Measurements from ENCODE around the gene MBOAT2. TPM values are rescaled to one million over a fixed set of nuclear protein-coding genes. Genes with fewer than 3 reads are reported as not detected.

The MBOAT2 gene
- total RNA-seq, 2 donors from 2014 or later = 14.4 to 16.8 TPM

DNA sequence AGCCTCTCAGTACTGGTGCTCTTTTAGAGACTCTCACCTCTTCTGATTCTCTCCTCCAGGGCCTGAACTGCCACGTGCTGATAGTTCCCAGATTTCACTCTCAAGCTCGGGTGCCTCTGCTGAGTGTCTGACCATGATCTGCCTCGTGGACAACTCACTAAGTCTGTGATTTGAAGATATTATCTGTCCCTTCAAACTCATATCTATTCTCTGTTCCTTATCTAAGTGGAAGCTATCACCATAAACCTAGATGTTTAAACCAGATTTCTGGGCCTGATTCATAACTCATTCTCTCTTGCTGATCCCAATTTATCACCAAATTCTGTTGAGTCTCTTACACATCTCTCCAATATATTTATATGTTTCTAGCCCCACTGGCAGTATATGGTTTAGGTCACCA is 136.1 kb downstream of the MBOAT2 start:
- ATAC-seq (ENCODE audit: insufficient number of reproducible peaks, low FRiP score, low read depth) = no peak
- TF ChIP-seq, protein P1, sequence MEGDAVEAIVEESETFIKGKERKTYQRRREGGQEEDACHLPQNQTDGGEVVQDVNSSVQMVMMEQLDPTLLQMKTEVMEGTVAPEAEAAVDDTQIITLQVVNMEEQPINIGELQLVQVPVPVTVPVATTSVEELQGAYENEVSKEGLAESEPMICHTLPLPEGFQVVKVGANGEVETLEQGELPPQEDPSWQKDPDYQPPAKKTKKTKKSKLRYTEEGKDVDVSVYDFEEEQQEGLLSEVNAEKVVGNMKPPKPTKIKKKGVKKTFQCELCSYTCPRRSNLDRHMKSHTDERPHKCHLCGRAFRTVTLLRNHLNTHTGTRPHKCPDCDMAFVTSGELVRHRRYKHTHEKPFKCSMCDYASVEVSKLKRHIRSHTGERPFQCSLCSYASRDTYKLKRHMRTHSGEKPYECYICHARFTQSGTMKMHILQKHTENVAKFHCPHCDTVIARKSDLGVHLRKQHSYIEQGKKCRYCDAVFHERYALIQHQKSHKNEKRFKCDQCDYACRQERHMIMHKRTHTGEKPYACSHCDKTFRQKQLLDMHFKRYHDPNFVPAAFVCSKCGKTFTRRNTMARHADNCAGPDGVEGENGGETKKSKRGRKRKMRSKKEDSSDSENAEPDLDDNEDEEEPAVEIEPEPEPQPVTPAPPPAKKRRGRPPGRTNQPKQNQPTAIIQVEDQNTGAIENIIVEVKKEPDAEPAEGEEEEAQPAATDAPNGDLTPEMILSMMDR (IDR thresholded peaks at IDR 0.05) = no peak
- Histone ChIP-seq H3K9me3 (no peaks in the 10 kb centered on the region), H3K4me1 (ENCODE audit: control insufficient read depth in 1 of 2, low read depth in 2 of 2) (no peaks in the 10 kb centered on the region), H3K27me3 (replicated peaks; ENCODE audit: insufficient read depth) (no peaks in the 10 kb centered on the region), H3K27ac (no peak overlapping the region), H3K4me3 (no peak overlapping the region), H3K36me3 (no peaks in the 10 kb centered on the region)
- no peak for DNase-seq (ENCODE audit: low spot score)

DNA sequence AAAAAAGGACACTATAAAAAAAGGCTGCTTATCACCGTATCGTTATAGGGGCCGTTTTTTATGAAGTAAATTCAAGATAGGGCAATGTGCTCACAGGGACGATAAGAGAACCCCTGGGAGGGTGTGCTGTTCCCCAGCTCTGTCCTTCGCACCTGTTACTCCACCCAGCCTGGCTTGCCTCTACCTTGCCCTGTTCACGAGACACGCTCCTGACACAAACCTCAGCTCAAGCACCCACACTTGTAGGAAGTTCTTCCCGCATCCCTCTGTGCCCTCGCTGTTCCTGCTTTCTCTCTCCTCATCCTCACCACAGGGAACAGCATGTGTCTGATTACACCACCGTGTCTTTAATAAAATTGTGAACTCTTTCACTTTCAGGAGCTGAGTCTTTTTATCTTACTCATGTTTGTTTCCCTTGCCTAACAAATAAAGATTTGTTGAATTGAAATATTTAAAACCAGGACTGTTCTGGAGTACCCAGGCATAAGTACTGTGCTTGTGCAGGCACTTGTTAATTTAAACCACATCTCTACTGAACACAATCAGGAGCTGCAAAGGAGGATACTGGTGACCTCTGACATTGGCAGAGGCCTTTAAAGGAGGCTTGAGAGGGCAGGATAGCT is 140.0 kb downstream of the MBOAT2 start:
- Histone ChIP-seq H3K4me1 (ENCODE audit: control insufficient read depth in 1 of 2, low read depth in 2 of 2) (no peaks in the 10 kb centered on the region), H3K4me3 (no peak overlapping the region), H3K27me3 (replicated peaks; ENCODE audit: insufficient read depth) (no peaks in the 10 kb centered on the region), H3K36me3 (no peaks in the 10 kb centered on the region), H3K27ac (no peak overlapping the region), H3K9me3 (no peaks in the 10 kb centered on the region)
- TF ChIP-seq, protein P1 (IDR thresholded peaks at IDR 0.05) = no peak
- ATAC-seq (ENCODE audit: insufficient number of reproducible peaks, low FRiP score, low read depth) (no peak), DNase-seq (ENCODE audit: low spot score) (no peak)

DNA sequence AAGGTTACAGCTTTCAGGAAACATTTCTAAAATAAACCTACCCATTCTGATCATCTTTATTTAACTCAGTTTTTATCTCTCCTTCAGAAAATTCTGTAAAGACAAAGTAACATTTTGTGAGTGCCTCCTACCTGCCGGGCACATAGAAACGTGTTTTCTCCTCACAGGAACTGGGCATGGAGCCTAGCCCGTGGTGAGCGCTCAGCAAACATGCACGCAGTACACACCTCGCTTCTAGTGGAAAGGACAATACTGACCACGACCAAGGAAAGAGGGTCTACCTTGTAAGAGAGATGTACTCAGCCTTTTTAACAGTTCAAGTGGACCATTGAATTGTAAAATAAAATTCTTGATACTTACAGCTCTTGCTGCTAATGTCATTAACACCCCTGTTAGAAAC is 141.3 kb downstream of the MBOAT2 start:
- Histone ChIP-seq H3K4me1 (ENCODE audit: control insufficient read depth in 1 of 2, low read depth in 2 of 2) (no peaks in the 10 kb centered on the region), H3K27me3 (replicated peaks; ENCODE audit: insufficient read depth) (no peaks in the 10 kb centered on the region), H3K4me3 (no peak overlapping the region), H3K9me3 (no peaks in the 10 kb centered on the region), H3K27ac (no peak overlapping the region), H3K36me3 (no peaks in the 10 kb centered on the region)
- TF ChIP-seq, protein P1 (IDR thresholded peaks at IDR 0.05) = no peak
- no peak for ATAC-seq (ENCODE audit: insufficient number of reproducible peaks, low FRiP score, low read depth)
- no peak for DNase-seq (ENCODE audit: low spot score)

DNA sequence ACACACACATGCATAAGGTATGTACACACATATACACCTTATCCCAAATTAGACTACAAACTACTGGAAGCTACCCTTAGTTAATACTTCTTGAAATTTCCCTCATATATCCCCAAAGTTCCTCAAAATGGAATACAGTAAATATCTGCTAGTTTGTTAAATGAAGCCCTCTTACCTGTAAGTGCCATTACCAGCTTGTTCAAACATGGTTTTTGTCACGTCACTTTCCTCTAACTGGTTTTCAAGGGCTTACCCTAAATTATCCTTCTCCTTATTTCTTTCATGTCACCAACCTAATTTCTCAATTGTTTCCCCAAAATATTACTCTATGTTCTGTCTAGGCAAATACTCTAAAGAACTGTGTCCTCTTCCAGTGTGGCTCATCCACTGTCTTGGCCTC is 141.7 kb downstream of the MBOAT2 start:
- Histone ChIP-seq H3K36me3 (no peaks in the 10 kb centered on the region), H3K9me3 (no peaks in the 10 kb centered on the region), H3K27ac (no peak overlapping the region), H3K4me3 (no peak overlapping the region), H3K27me3 (replicated peaks; ENCODE audit: insufficient read depth) (no peaks in the 10 kb centered on the region), H3K4me1 (ENCODE audit: control insufficient read depth in 1 of 2, low read depth in 2 of 2) (no peaks in the 10 kb centered on the region)
- ATAC-seq (ENCODE audit: insufficient number of reproducible peaks, low FRiP score, low read depth) = no peak
- no peak for DNase-seq (ENCODE audit: low spot score)
- TF ChIP-seq, protein P1 (IDR thresholded peaks at IDR 0.05) = no peak

DNA sequence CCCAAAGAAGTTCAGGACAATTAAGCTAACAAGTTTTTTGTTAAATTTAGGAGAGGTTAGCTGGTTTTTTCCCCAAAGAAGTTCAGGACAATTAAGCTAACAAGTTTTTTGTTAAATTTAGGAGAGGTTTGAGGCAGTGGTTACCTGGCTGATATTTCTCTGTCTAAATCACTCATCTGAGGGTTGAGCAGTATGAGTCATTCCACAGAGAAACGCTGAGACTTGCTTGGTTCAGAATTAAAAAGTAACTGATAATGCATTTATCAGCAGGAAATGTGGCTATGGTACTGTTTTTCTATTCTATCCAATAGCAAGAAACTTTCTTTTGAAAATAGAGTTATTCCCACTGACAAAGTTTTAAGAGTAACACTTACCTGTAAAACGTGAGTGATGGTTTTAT is 143.2 kb downstream of the MBOAT2 start:
- TF ChIP-seq, protein P1 (IDR thresholded peaks at IDR 0.05) = no peak
- Histone ChIP-seq H3K4me1 (ENCODE audit: control insufficient read depth in 1 of 2, low read depth in 2 of 2) (no peaks in the 10 kb centered on the region), H3K27ac (no peak overlapping the region), H3K4me3 (no peak overlapping the region), H3K27me3 (replicated peaks; ENCODE audit: insufficient read depth) (no peaks in the 10 kb centered on the region), H3K9me3 (no peaks in the 10 kb centered on the region), H3K36me3 (no peaks in the 10 kb centered on the region)
- DNase-seq (ENCODE audit: low spot score) (no peak), ATAC-seq (ENCODE audit: insufficient number of reproducible peaks, low FRiP score, low read depth) (no peak)
